RPMI8226 (cell line): ENCODE data around the gene PADI1.

Source experiments
- DNase-seq: peaks from one replicate; pipeline ENCODE4 v3.0.0-alpha.2; 2015

Gene PADI1

DNA sequence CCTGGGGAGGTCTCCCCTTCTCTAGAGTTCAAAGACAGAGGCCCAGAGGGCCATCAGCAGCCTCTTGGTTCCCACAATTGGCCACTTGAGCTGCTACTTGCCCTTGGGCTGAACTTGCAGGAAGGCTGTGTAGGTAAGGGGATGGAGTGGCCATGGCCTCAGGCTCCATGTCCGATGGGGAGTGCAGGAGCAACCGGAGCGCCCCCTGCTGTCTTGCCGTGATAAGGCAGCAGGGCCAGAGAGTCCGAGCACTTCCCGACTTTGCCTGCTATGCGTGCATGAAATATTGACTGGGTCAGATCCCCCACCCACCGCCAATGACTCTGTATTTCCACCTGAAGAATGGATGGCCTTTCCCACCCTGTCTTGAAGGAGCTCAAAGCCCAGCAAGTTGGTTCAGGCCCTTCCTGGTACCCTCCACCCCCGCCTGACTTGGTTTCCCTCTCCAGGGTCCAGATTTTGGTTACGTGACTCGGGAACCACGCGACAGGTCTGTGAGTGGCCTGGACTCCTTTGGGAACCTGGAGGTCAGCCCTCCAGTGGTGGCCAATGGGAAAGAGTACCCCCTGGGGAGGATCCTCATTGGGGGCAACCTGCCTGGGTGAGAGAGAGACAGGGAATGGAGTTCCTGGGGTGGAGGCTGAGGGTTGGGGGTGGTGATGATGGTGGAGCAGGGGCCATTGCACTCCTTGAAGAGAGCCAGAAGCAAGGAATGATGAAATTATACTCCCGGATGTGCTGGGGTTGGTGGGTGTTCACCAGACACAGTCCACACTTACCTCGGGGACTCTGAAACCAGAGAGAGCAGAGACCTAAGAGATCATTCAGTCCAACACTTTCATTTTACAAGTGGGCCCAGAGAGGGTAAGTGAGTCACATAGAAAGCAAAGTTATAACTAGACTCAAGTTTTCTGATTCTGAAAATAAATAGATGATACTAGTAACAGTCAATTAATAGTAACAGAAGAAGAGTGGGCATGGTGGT lies 69.5 kb downstream of the PADI1 start:
- peak; percentile 69 for DNase-seq

GRCh38 chr1:17276568-17276967 lies 71.6 kb downstream of the PADI1 start:
- DNase-seq = peak; percentile 79

DNA sequence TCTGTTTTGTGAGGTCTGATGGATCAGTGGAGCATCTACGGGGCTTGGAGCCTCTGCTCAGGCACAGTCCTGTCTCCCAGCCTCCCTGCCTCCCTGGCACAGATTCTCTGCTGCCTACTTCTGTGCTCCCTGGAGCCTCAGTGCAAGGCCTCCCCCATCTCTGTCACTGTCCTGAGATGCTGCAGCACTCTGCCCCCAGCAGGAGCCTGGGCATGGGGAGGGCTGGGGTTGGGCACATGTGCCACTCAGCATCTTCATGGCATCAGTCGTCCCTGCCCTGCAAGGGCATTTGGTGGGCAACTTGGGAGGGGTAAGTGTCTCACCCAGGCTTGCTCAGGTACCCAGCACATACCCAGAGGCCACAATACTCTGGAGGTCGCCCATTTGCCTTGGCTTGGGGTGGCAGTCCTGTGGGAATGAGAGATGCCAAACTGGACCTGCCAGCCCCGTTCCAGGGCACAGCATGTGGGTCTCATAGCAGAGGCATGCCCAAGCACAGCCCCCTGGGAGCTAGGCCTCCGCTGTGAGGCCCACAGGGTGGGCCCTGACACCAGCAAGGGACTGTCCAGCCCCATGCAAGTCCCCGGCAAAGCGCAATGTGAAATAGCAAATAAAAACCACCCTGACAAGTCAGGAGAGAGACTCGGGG lies 72.7 kb downstream of the PADI1 start:
- no peak for DNase-seq

- no peak for DNase-seq
These were observed 74.3 kb downstream of the PADI1 start for GRCh38 chr1:17278996-17279830.

- DNase-seq = no peak
These were observed 75.5 kb downstream of the PADI1 start for GRCh38 chr1:17280436-17280835.

DNA sequence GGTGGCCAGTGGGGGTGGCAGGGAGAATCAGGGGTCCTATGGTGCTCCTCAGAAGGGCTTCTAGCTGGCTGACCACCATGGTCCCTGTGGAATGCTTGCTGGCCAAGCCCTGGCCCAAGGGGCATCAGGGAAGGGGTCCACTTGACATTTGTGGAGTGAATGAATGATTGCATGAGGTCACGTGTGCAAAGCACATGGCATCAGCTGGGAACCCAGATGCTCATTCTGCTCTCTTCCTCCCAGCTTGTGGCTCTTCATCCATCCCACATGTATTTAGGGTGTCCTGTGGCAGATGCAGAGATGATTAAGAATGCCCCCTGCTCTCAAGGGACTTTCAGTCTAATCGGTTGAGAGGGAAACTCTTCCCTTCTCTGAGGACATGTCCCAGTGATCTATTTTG lies 76.0 kb downstream of the PADI1 start:
- DNase-seq = no peak

- peak; percentile 81 for DNase-seq
These were observed 76.8 kb downstream of the PADI1 start for GRCh38 chr1:17281775-17282181.

- no peak for DNase-seq
These were observed 77.9 kb downstream of the PADI1 start for GRCh38 chr1:17282836-17283235.

- DNase-seq = no peak
These were observed 81.7 kb downstream of the PADI1 start for GRCh38 chr1:17286646-17287045.

GRCh38 chr1:17287130-17287776 lies 82.3 kb downstream of the PADI1 start:
- no peak for DNase-seq

DNA sequence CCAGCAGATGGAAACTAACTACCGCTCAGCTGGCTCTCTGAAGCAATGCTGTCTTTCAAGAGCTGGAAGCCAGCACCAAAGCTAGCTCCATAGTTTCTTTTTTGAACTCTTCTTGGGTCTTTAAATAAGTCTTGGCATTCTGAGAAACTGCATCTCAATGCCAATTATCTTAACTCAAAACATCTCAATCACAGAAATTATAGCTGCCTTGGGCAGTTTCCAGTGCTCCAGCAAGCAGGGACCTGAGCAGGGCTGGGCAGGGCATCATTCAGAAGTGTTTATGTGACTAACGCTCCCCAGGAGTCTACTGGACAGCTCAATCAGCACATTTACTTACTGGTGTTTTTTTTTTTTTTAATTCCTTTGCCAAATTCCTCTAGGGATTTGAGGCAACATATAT lies 84.8 kb downstream of the PADI1 start:
- no peak for DNase-seq

DNA sequence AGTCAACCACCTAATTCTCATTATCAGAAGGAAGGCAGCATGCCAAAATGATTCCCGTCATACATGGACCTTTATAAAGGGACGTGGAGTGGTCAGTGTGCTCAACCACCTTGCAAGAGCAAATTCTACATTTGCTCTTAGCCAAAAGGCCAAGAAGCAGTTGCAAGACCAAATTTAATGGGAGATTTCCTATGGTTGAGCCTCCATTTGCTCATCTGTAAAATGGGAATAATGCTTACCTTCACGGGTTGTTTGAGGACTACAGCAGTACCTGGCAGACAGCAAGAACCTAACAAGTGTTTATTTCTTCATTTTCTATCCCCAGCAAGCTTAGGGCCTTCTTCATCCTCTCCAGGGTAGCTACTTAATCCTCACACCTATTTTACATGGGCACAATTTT lies 85.6 kb downstream of the PADI1 start:
- no peak for DNase-seq

GRCh38 chr1:17292299-17293160 lies 87.6 kb downstream of the PADI1 start:
- DNase-seq = no peak

- no peak for DNase-seq
These were observed 88.9 kb downstream of the PADI1 start for GRCh38 chr1:17293681-17294425.

- DNase-seq = no peak
These were observed 90.4 kb downstream of the PADI1 start for GRCh38 chr1:17295292-17295691.
